H9 (cell line): Measurements from ENCODE around the gene MLST8. TPM values are rescaled to one million over a fixed set of nuclear protein-coding genes. Genes with fewer than 3 reads are reported as not detected.

Source experiments
- DNase-seq: peaks from one replicate; pipeline ENCODE4 v3.0.0-alpha.2; 2017
- H2AFZ ChIP-seq: one replicate; pipeline ENCODE4 v1.6.1; 2013; ENCODE audit warnings: mild to moderate bottlenecking, low read length, control low read depth, moderate library complexity
- H2AK5ac ChIP-seq: 2 replicates; pipeline ENCODE4 v1.6.1; 2013; ENCODE audit warnings: low read length, control low read depth, mixed read lengths; ENCODE audit not compliant: insufficient read length
- H2BK120ac ChIP-seq: one replicate; pipeline ENCODE4 v1.6.1; 2013; ENCODE audit warnings: low read depth, mild to moderate bottlenecking, low read length, control low read depth, inconsistent platforms; ENCODE audit not compliant: poor library complexity, severe bottlenecking
- H2BK12ac ChIP-seq: 2 replicates; pipeline ENCODE4 v1.6.1; 2013; ENCODE audit warnings: low read length, control low read depth, mixed read lengths, low read depth; ENCODE audit not compliant: insufficient read length
- H2BK15ac ChIP-seq: 2 replicates; pipeline ENCODE4 v1.6.1; 2013; ENCODE audit warnings: low read depth, low read length, control low read depth
- H2BK20ac ChIP-seq: one replicate; pipeline ENCODE4 v1.6.1; 2013; ENCODE audit warnings: low read depth, mild to moderate bottlenecking, low read length, control low read depth, inconsistent platforms; ENCODE audit not compliant: poor library complexity, severe bottlenecking
- H2BK5ac ChIP-seq: 2 replicates; pipeline ENCODE4 v1.6.1; 2013; ENCODE audit warnings: low read length, control low read depth, mixed read lengths; ENCODE audit not compliant: insufficient read length
- H3K14ac ChIP-seq: 2 replicates; pipeline ENCODE4 v1.6.1; 2013; ENCODE audit warnings: low read length, control low read depth; ENCODE audit not compliant: insufficient read depth
- H3K18ac ChIP-seq: 2 replicates; pipeline ENCODE4 v1.6.1; 2013; ENCODE audit warnings: low read depth, mild to moderate bottlenecking, mixed read lengths, low read length, control low read depth; ENCODE audit not compliant: insufficient read length
- H3K23ac ChIP-seq: 2 replicates; pipeline ENCODE4 v1.6.1; 2013; ENCODE audit warnings: low read length, control low read depth, mixed read lengths, low read depth; ENCODE audit not compliant: insufficient read length
- H3K23me2 ChIP-seq: 2 replicates; pipeline ENCODE4 v1.6.1; 2013; ENCODE audit warnings: low read depth, mild to moderate bottlenecking, mixed read lengths, low read length, control low read depth; ENCODE audit not compliant: insufficient read length, poor library complexity, severe bottlenecking
- H3K27ac ChIP-seq: 2 replicates; pipeline ENCODE4 v1.5.1; 2013; ENCODE audit warnings: low read length, control low read depth, mixed read lengths, low read depth; ENCODE audit not compliant: insufficient read length
- H3K27me3 ChIP-seq: 2 replicates; pipeline ENCODE4 v1.6.1; 2013; ENCODE audit warnings: low read length, control low read depth, inconsistent platforms; ENCODE audit not compliant: insufficient read depth
- H3K4ac ChIP-seq: 2 replicates; pipeline ENCODE4 v1.6.1; 2013; ENCODE audit warnings: low read depth, mild to moderate bottlenecking, control low read depth, inconsistent platforms, low read length, moderate library complexity
- H3K4me1 ChIP-seq: 2 replicates; pipeline ENCODE4 v1.6.1; 2013; ENCODE audit warnings: low read length, control low read depth, inconsistent platforms; ENCODE audit not compliant: insufficient read depth
- H3K4me2 ChIP-seq: 2 replicates; pipeline ENCODE4 v1.6.1; 2013; ENCODE audit warnings: low read length, control low read depth, mixed read lengths; ENCODE audit not compliant: insufficient read length, insufficient read depth
- H3K56ac ChIP-seq: 2 replicates; pipeline ENCODE4 v1.6.1; 2013; ENCODE audit warnings: low read depth, mild to moderate bottlenecking, mixed read lengths, low read length, control low read depth; ENCODE audit not compliant: insufficient read length
- H3K79me1 ChIP-seq: 2 replicates; pipeline ENCODE4 v1.6.1; 2013; ENCODE audit warnings: low read depth, mild to moderate bottlenecking, moderate library complexity, low read length, control low read depth, inconsistent platforms; ENCODE audit not compliant: insufficient read depth, poor library complexity, severe bottlenecking
- H3K79me2 ChIP-seq: 2 replicates; pipeline ENCODE4 v1.6.1; 2013; ENCODE audit warnings: low read length, control low read depth, inconsistent platforms; ENCODE audit not compliant: insufficient read depth
- H3K9ac ChIP-seq: 2 replicates; pipeline ENCODE4 v1.6.1; 2013; ENCODE audit warnings: low read length, control low read depth, mixed read lengths; ENCODE audit not compliant: insufficient read length; ENCODE audit errors: extremely low read depth
- H3K9me3 ChIP-seq: one replicate; pipeline ENCODE4 v1.6.1; 2013; ENCODE audit warnings: low read depth, low read length, inconsistent platforms; ENCODE audit not compliant: control insufficient read depth
- H3T11ph ChIP-seq: one replicate; pipeline ENCODE4 v1.6.1; 2013; ENCODE audit warnings: mild to moderate bottlenecking, low read length, control low read depth, inconsistent platforms
- H4K20me1 ChIP-seq: one replicate; pipeline ENCODE4 v1.6.1; 2013; ENCODE audit not compliant: control insufficient read depth, insufficient read length, insufficient read depth
- H4K5ac ChIP-seq: 2 replicates; pipeline ENCODE4 v1.6.1; 2013; ENCODE audit warnings: low read depth, mild to moderate bottlenecking, mixed read lengths, low read length, control low read depth; ENCODE audit not compliant: insufficient read length
- H4K8ac ChIP-seq: replicated peaks from 2 replicates; pipeline ENCODE4 v1.6.1; 2013; ENCODE audit warnings: low read length, control low read depth, mixed read lengths, low read depth; ENCODE audit not compliant: insufficient read length
- H4K91ac ChIP-seq: 2 replicates; pipeline ENCODE4 v1.6.1; 2013; ENCODE audit warnings: low read depth, mild to moderate bottlenecking, moderate library complexity, mixed read lengths, low read length, control low read depth; ENCODE audit not compliant: insufficient read length
- H3K27ac Mint-ChIP-seq, 3 experiments: 2 replicates in 2 of 3; 3 replicates in 1 of 3; pipeline ENCODE4 v1.8.0; 2020 to 2021; ENCODE audit warnings: mixed read lengths in 3 of 3, mild to moderate bottlenecking in 1 of 3, moderate library complexity in 1 of 3
- H3K27me3 Mint-ChIP-seq: 2 replicates; pipeline ENCODE4 v1.8.0; 2021; ENCODE audit warnings: low read depth, mild to moderate bottlenecking, moderate library complexity, mixed read lengths
- H3K36me3 Mint-ChIP-seq, 3 experiments: 2 replicates in 2 of 3; 3 replicates in 1 of 3; pipeline ENCODE4 v1.8.0; 2020 to 2021; ENCODE audit warnings: low read depth in 3 of 3, mixed read lengths in 3 of 3; ENCODE audit not compliant: insufficient read depth in 1 of 3
- H3K4me1 Mint-ChIP-seq, 2 experiments: 2 replicates each; pipeline ENCODE4 v1.8.0; 2020; ENCODE audit warnings: mixed read lengths in 2 of 2
- H3K4me3 Mint-ChIP-seq, 2 experiments: 2 replicates in 1 of 2; 3 replicates in 1 of 2; pipeline ENCODE4 v1.8.0; 2020 to 2021; ENCODE audit warnings: mild to moderate bottlenecking in 2 of 2, mixed read lengths in 2 of 2, moderate library complexity in 1 of 2
- H3K9me3 Mint-ChIP-seq, 2 experiments: 2 replicates in 1 of 2; 3 replicates in 1 of 2; pipeline ENCODE4 v1.8.0; 2020; ENCODE audit warnings: mild to moderate bottlenecking in 2 of 2, mixed read lengths in 2 of 2, moderate library complexity in 1 of 2
- WGBS: extraction: QIAGEN DNeasy Blood & Tissue Kit; methylation state at CpG from one replicate; pipeline ENCODE4 v1.1.7; 2013; ENCODE audit warnings: missing lambda C conversion rate, low lambda C conversion rate, mixed read lengths; ENCODE audit not compliant: insufficient read length; ENCODE audit errors: extremely low coverage; 5-methylcytosine and 5-hydroxymethylcytosine counted together
- total RNA-seq: library from RNA; stranded (reverse); gene quantifications from 2 replicates; pipeline ENCODE4 v1.2.1, GENCODE V29; 2021
- TF ChIP-seq, protein P1 (sequence below): fragments of 200-600 bp; sonication (generic); conservative IDR thresholded peaks from 3 replicates; pipeline ENCODE4 v1.8.0; 2021; ENCODE audit warnings: antibody characterized with exemption, mild to moderate bottlenecking

Gene MLST8
- total RNA-seq, 1 experiment from 2014 or later = 74.5 TPM

- no peak overlapping the region for H3K23ac ChIP-seq
- no peak overlapping the region for H3K4me2 ChIP-seq
These were observed 26.7 kb upstream of the MLST8 start for GRCh38 chr16:2178321-2179106.

More at GRCh38 chr16:2178321-2179106, 26.7 kb upstream of the MLST8 start:
- Histone ChIP-seq H3K4ac (no peak overlapping the region), H4K5ac (no peak overlapping the region), H2BK5ac (no peak overlapping the region), H3K27ac (no peak overlapping the region), H3K9ac (no peak overlapping the region), H3T11ph (no peak overlapping the region), H3K79me2 (no peaks in the 10 kb centered on the region), H2BK120ac (no peak overlapping the region), H2AFZ (no peak overlapping the region), H2BK15ac (no peak overlapping the region), H3K4me1 (no peaks in the 10 kb centered on the region), H3K27me3 (no peaks in the 10 kb centered on the region), H3K23me2 (peaks cover 4% of the 10 kb centered on the region), H2AK5ac (no peak overlapping the region), H4K8ac (no peak overlapping the region), H3K14ac (no peak overlapping the region), H3K79me1 (no peaks in the 10 kb centered on the region), H4K91ac (no peak overlapping the region), H2BK20ac (no peak overlapping the region), H3K18ac (no peak overlapping the region), H2BK12ac (no peak overlapping the region), H4K20me1 (no peaks in the 10 kb centered on the region), H3K56ac (no peak overlapping the region), H3K9me3 (no peaks in the 10 kb centered on the region)
- WGBS = no CpG with 5 or more reads among the region's 106 CpGs
- TF ChIP-seq, protein P1, sequence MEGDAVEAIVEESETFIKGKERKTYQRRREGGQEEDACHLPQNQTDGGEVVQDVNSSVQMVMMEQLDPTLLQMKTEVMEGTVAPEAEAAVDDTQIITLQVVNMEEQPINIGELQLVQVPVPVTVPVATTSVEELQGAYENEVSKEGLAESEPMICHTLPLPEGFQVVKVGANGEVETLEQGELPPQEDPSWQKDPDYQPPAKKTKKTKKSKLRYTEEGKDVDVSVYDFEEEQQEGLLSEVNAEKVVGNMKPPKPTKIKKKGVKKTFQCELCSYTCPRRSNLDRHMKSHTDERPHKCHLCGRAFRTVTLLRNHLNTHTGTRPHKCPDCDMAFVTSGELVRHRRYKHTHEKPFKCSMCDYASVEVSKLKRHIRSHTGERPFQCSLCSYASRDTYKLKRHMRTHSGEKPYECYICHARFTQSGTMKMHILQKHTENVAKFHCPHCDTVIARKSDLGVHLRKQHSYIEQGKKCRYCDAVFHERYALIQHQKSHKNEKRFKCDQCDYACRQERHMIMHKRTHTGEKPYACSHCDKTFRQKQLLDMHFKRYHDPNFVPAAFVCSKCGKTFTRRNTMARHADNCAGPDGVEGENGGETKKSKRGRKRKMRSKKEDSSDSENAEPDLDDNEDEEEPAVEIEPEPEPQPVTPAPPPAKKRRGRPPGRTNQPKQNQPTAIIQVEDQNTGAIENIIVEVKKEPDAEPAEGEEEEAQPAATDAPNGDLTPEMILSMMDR = no peak
- peak; percentile 92 for DNase-seq
- Mint-ChIP-seq H3K27me3 (no peaks in the 10 kb centered on the region), H3K9me3 (no peaks in the 10 kb centered on the region), H3K4me3 (peak overlapping the region in 1 of 2 experiments; percentile 20; a peak in 1 of 5 replicates), H3K36me3 (peaks cover 10 to 36% (median 34%) of the 10 kb centered on the region in 3 experiments), H3K27ac (no peak overlapping the region), H3K4me1 (peaks cover 3 to 7% of the 10 kb centered on the region in 2 experiments)
